ENCODE measurements around the gene SEMA3E. TPM values are rescaled to one million over a fixed set of nuclear protein-coding genes. Genes with fewer than 3 reads are reported as not detected.

SEMA3E gene
- total and polyA plus RNA-seq, 10 of the 15 experiments (the other 5 are each of a cell fraction or from before 2014, with no cell fraction given): 0.08 to 2.0 (median 0.82) TPM

GRCh38 chr7:83415840-83416239 is 233.1 kb downstream of the SEMA3E start:
- DNase-seq (ENCODE audit: low read depth, low spot score): no peak
- Histone ChIP-seq H3K4me2 (ENCODE audit: control insufficient read depth, insufficient read depth) (no peak overlapping the region), H4K20me1 (ENCODE audit: control insufficient read depth, insufficient read depth) (no peaks in the 10 kb centered on the region), H3K79me2 (ENCODE audit: control insufficient read depth, insufficient read depth, low read length) (no peaks in the 10 kb centered on the region), H3K9me3 (replicated peaks; ENCODE audit: control insufficient read depth, insufficient read depth, low read length) (no peaks in the 10 kb centered on the region), H3K27ac (ENCODE audit: control insufficient read depth, insufficient read depth) (no peak overlapping the region), H3K4me3 (no peak overlapping the region), H3K36me3 (ENCODE audit: control insufficient read depth in 2 of 2, insufficient read depth in 2 of 2, low read length in 1 of 2) (no peaks in the 10 kb centered on the region), H2AFZ (ENCODE audit: control insufficient read depth, low read depth, low read length) (no peak overlapping the region), H3K4me1 (ENCODE audit: control insufficient read depth, insufficient read depth, low read length) (no peaks in the 10 kb centered on the region), H3K27me3 (replicated peaks in 1 of 2; ENCODE audit: control insufficient read depth in 2 of 2, insufficient read depth in 2 of 2, low read length in 1 of 2) (no peaks in the 10 kb centered on the region), H3K9ac (ENCODE audit: control insufficient read depth, insufficient read depth, low read length) (no peak overlapping the region)
- no peak for ATAC-seq
- in situ Hi-C loops (cut with MboI) (no loop called here), intact Hi-C loops (cut with micrococcal nuclease; ENCODE audit: unreplicated experiment) (no loop called here)
- ChIA-PET CTCF (interaction anchor here (0.8 kb wide), 1 partner anchor 519 kb away, joined by 3 read pairs; no protein-coding TSS in a partner anchor), SMC1A (ENCODE audit: uncharacterized antibody, unreplicated experiment) (interaction anchor here (0.6 to 1.5 kb wide), 6 partner anchors 12 to 254 kb away, joined by 3 read pairs; no protein-coding TSS in a partner anchor), POLR2A (interaction anchor here (0.6 kb wide), 1 partner anchor 381 kb away, joined by 3 read pairs; no protein-coding TSS in a partner anchor), RAD21 (ENCODE audit: unreplicated experiment) (interaction anchor here (1.2 to 1.3 kb wide), 3 partner anchors 12 to 99 kb away, joined by 3 to 4 read pairs (median 4); no protein-coding TSS in a partner anchor)
- 0% methylated on average over 2 of the region's 2 CpGs for WGBS (ENCODE audit: insufficient coverage, insufficient replicate concordance, low lambda C conversion rate, missing lambda C conversion rate)
- TF ChIP-seq ZNF207 (IDR thresholded peaks at IDR 0.05; ENCODE audit: borderline replicate concordance): no peak
- no peak for TF ChIP-seq TCF12 (IDR thresholded peaks at IDR 0.05; ENCODE audit: low read depth, low read length)
- TF ChIP-seq ZNF24 (IDR thresholded peaks at IDR 0.05): no peak
- TF ChIP-seq HSF1 (IDR thresholded peaks at IDR 0.05; ENCODE audit: low read depth, low read length): no peak
- TF ChIP-seq NBN (IDR thresholded peaks at IDR 0.05): no peak
- no peak for TF ChIP-seq TAF1 (IDR thresholded peaks at IDR 0.05; ENCODE audit: borderline replicate concordance, low read depth, low read length)
- no peak for TF ChIP-seq PML (IDR thresholded peaks at IDR 0.05; ENCODE audit: low read length)
- TF ChIP-seq BCL3 (IDR thresholded peaks at IDR 0.05; ENCODE audit: borderline replicate concordance, insufficient read depth, low read depth, low read length, poor library complexity, severe bottlenecking): no peak
- TF ChIP-seq CHD2 (IDR thresholded peaks at IDR 0.05; ENCODE audit: borderline replicate concordance, low read depth, low read length): no peak
- TF ChIP-seq EED (IDR thresholded peaks at IDR 0.05; ENCODE audit: low read depth): no peak
- TF ChIP-seq IKZF1 (conservative IDR thresholded peaks at IDR 0.05): no peak
- no peak for TF ChIP-seq MAX (IDR thresholded peaks at IDR 0.05; ENCODE audit: low read depth, low read length)
- TF ChIP-seq ZBTB4 (CRISPR knock-in tag; IDR thresholded peaks at IDR 0.05): no peak
- no peak for TF ChIP-seq ETV6 (conservative IDR thresholded peaks at IDR 0.05 in 1 of 2, IDR thresholded peaks at IDR 0.05 in 1 of 2; ENCODE audit: borderline replicate concordance in 1 of 2, low read depth in 1 of 2)
- TF ChIP-seq ESRRA (IDR thresholded peaks at IDR 0.05; ENCODE audit: low read length): no peak
- no TSS peak for BruUV-seq (replicated peaks)
- FAIRE-seq: no peak

Data from GM12878 (cell line).